HTERT RPE-1 (cell line): ENCODE results near the gene SEPTIN1.
"Not testable (repeated sequence)": the region's sequence is repeated elsewhere in the genome, so short reads cannot be mapped to it uniquely, and the experiment has no call there.

Source experiments
- in situ Hi-C: fragments of 300-500 bp; cut with MboI; formaldehyde crosslinking; loops from 4 replicates; pipeline ENCODE4 v1.14.3; 2020; ENCODE audit warnings: low sequenced_read_pairs

SEPTIN1 gene

GRCh38 chr16:30401768-30402425, 19.5 kb upstream of the SEPTIN1 start:
- in situ Hi-C loops = no loop called here

- in situ Hi-C loops = no loop called here
These were observed 17.2 kb upstream of the SEPTIN1 start for GRCh38 chr16:30399435-30400186.

- in situ Hi-C loops = no loop called here
These were observed 16.5 kb upstream of the SEPTIN1 start for GRCh38 chr16:30398661-30399434.

- in situ Hi-C loops = no loop called here
These were observed 15.7 kb upstream of the SEPTIN1 start for GRCh38 chr16:30397776-30398660.

GRCh38 chr16:30397056-30397455, 14.7 kb upstream of the SEPTIN1 start:
- in situ Hi-C loops = no loop called here

GRCh38 chr16:30396627-30397026, 14.3 kb upstream of the SEPTIN1 start:
- in situ Hi-C loops = not testable (repeated sequence)

- in situ Hi-C loops = no loop called here
These were observed 13.7 kb upstream of the SEPTIN1 start for GRCh38 chr16:30395992-30396585.

- in situ Hi-C loops = no loop called here
These were observed 13.0 kb upstream of the SEPTIN1 start, which contains the start of gene ZNF48 for GRCh38 chr16:30395155-30395991. ZNF48 (plus strand) TSS chr16:30395420; CDS start chr16:30395795, 375 bp downstream.

GRCh38 chr16:30394592-30395154, 12.3 kb upstream of the SEPTIN1 start:
- in situ Hi-C loops = no loop called here

- in situ Hi-C loops = no loop called here
These were observed 1.2 kb upstream of the SEPTIN1 start for GRCh38 chr16:30383521-30383920.

GRCh38 chr16:30381291-30382041, 895 bp downstream of the SEPTIN1 start:
- in situ Hi-C loops = no loop called here

- in situ Hi-C loops = no loop called here
These were observed 1.6 kb downstream of the SEPTIN1 start for GRCh38 chr16:30380803-30381208.

- in situ Hi-C loops = no loop called here
These were observed 2.1 kb downstream of the SEPTIN1 start for GRCh38 chr16:30380072-30380802.

GRCh38 chr16:30379158-30379783, 3.1 kb downstream of the SEPTIN1 start:
- in situ Hi-C loops = no loop called here

GRCh38 chr16:30378236-30379157, 3.9 kb downstream of the SEPTIN1 start:
- in situ Hi-C loops = no loop called here

GRCh38 chr16:30377812-30378235, 4.5 kb downstream of the SEPTIN1 start:
- in situ Hi-C loops = no loop called here
